Stimulated activated CD4-positive, alpha-beta T cell treated with anti-CD3 and anti-CD28 coated beads, Interleukin-15, amount 100 ng/mL, for 24 hours (primary cell): ENCODE results near the gene RUNX2.
"Not testable (repeated sequence)": the region's sequence is repeated elsewhere in the genome, so short reads cannot be mapped to it uniquely, and the experiment has no call there.

ENCODE experiments used
- DNase-seq: peaks from one replicate; pipeline ENCODE4 v3.0.0-alpha.2; 2020

RUNX2 gene

DNA sequence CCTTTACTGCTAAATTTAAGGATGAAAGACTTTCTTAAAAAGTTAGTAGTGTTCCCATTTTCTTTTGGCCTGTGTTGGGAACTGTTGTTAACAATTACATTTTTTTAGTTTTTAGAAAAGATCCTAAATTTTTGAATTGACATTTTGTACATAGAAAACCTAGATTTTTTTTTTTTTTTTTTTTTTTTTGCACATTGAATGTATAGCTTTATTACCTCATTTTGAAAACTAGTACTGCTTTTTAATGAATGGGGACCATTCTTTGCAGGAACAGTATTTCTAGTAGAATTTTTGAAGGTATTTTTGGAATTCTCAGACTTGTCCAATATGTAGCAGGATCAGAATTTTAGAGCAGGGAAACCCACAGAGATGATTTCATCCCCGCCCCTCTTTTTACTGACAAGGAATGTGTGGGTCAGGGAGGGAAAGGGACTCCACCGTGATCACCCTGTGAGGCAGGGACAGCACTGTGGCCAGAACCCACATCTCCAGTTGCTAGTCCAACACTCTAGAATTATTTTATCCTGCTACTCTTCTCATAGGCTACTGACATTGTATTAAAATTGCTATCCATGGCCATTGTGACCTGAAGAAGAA, 204.0 kb downstream of the RUNX2 start:
- no peak for DNase-seq

DNA sequence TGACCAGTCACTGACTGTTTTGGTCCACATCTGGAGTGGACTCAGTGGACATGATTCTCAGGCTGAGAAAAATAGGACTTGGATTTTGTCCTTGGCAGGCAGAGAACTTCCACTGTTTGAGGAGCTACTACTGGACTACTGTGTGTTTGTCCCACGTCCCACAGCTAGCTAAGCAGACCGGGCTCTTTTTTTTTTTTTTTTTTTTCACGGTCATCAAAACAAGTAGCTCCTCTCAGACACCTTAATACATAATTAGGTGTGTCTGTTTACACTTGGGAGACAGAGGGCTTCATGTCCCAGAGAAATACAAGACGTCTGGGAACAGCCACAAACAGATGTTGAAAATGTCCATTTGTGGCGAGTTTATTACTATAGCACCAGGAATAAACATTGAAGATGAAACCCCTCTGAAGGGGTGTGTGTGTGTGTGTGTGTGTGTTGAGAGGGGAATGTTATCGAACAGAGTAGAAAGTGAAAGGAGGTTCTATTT, 204.6 kb downstream of the RUNX2 start:
- no peak for DNase-seq

DNA sequence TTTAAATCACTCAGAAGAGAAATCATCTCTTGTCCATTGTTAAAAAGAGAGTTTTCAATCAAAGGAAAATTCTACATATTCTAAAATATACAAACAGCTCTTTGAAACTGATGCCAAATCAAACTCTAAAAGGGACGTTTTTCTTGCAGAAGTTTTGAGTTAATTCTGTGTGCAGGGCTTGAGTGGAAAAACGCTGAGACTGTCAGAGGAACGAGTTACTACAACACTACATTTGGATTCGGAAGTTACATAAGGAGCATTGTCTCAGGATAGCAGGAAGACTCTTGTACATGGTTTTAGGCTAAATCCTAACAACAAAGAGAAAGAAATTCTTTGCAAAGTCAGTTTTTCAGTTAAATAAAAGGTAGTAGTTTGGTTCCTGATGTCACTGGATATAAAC, 205.3 kb downstream of the RUNX2 start:
- DNase-seq, result no peak

DNA sequence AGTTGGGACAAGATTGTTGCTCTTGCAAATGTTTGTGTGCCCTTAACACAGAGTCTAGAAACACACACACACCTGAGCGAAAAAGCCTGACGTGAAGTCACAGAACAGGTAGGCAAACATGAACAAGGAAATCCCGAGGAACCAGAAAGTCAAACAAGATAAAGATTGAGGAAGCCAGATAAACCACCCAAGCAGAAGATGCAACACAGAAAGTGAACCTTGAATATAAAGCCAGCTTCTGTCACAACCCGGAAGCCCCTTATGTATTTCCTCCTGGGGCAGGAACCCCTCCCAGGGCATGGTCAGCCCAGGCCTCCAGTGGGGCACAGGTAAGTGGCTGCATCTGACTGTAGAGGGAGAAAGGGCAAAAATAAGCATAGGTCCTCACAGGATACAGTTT, 207.8 kb downstream of the RUNX2 start:
- DNase-seq, result no peak

DNA sequence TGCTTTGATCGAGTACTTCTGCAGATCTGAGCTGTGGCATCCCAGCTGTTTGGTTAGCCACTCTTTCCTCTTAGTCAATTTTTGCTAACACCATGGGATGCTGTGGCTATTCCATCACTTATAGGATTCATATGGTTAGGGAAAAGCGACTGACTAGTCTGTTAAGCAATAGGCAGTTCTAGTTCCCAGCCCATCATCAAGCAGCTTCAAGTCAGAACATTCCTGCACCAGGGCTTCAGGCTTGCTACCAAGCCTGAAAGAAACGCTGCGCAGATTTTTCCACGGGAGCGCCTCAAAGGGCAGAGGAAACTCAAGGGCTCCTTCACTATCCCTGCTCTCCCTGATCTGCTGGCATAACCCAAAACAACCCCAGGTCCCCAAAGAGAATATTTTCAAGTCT, 209.4 kb downstream of the RUNX2 start:
- no peak for DNase-seq

DNA sequence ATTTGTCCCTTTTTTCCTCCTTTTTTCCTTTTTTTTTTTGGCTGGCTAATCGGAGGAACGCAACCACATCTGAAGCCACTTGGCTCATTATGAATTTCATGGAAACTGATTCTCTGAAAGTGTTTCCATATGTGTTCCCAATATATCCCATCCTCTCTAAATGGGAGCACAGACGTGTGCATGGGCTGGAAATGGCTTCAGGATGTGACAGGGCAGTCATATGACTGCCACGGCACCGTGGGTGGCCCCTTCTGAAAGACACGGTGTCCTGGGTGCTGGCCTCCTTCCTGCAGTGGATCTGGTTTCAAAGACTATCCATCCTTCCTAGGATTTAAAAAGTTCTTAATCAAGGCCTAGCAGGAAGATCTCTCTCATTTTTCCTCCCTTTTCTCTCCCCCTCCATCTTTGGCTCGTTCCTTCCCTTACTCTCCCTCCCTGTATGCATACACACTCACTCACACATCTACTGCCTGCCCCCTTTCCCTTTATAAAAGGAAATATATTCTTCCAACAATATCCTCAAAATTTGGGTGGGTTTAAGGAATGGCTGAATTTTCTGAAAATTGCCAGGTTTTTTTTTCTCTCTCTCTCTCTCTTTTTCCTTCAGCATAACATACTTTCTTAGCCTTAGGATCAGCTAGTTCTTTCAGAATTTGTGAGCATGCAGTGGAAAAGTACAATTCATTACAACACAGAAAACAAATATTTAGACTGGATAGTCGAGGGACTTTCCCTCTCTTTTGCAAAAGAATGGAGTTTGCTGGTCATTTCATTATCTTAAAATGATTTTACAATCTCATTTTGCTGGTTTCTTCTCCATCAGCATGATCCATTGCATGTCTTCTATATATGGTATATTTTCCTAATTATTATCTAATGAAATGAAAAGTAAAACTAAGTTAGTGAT, 210.8 kb downstream of the RUNX2 start:
- DNase-seq, result no peak

DNA sequence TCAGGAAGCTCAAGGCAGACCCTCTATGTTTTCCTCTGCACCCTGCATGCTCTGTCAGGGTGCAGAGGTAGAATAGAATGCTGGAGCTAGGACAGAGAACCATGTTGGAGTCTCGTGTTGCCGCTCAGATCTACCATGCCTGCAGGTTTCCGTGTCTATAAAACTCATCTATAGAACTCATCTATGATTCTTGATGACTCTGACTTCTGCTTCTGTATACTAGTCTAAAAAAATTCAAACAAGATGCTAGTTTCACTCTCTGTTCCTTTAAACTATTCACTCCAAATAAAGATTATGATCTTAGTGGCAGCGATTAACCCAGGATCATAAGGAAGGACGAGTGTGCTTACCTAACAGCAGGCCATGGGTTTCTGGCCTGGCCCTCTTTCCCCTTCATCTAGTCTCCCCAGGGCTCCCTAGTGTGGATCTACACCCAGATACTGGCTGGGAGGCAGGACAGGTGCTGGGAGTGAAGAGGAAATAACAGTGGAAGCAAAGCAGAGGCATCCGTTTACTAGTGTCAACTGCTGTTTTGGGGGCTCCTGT, 212.3 kb downstream of the RUNX2 start:
- no peak for DNase-seq

DNA sequence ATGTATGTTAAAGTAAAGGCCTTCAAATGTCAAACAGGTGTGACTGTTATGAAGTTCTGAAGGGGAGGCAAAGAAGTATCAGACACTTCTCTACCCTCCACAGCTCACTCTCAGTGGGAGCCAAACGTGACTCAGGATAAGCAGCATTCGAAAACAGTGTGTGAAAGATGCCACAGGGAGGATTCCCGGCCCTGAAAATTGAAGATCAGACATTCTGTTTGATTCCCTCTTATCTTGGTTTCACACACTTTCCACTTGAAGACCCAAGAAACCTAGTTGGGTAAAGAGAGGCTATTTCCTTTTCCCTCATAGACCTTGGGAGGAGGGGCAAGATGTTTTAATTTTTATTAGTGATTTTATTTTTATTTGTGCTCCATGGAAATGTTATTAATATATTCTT, 213.8 kb downstream of the RUNX2 start:
- DNase-seq, result no peak

DNA sequence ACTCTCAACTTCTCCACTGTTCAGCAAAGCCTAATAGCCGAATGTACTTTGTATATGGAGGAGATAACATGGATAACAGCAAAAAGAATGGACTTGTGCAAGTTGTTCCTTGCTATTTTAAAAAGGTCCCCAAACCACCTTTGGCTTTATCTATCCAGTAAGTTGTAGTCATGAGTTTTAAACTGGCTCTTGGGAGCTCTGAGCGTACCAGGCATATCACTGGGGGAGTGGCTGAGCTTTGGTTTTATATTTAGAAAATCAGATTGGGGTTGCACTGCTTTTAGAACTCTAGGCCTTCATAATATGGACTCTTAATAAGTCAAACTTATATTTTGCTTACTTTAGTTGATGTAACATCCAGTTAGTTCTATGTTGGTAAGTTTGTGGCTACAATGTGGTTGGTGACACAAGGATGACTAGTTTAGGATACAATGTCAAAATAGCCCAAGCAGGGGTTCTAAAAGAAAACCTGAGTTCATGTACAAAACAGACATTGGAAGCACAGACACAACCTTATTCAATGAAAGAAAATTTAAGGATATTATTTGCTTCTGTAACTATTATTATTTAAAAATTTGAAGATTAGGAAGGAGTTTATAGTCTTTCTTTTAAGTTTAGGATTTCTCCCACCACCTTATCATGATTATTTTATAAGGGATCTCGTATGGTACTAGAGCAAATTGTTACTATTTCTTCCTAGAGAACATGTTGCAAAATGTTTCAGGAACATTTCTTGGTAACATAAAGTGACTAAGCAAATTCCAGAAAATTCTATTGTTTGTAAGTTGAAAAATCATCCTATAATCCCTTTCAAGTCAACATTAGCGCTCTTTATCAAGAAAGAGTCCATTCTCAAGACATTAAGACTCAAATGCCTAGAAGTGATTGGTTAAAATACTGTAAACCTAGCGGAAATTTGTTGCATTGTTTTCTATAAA, 215.4 kb downstream of the RUNX2 start:
- no peak for DNase-seq

DNA sequence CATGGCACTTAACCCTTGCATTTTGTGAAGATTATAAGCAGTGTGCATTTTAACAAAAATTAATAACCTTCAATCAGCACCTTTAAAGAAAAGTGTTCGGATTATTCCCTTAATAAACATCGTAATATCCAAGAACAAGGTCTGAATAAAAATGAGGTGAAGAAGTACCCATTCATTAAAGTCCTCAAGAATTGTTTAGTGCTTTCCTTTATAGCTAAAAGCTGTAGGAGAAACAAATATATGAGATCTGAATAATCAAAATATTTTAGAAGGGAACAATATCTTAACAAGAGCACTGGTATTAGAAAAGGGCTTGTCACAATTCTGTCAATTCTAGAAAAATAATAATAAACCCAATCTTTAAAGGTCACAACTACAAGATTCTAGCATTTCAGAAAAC, 217.3 kb downstream of the RUNX2 start:
- no peak for DNase-seq

DNA sequence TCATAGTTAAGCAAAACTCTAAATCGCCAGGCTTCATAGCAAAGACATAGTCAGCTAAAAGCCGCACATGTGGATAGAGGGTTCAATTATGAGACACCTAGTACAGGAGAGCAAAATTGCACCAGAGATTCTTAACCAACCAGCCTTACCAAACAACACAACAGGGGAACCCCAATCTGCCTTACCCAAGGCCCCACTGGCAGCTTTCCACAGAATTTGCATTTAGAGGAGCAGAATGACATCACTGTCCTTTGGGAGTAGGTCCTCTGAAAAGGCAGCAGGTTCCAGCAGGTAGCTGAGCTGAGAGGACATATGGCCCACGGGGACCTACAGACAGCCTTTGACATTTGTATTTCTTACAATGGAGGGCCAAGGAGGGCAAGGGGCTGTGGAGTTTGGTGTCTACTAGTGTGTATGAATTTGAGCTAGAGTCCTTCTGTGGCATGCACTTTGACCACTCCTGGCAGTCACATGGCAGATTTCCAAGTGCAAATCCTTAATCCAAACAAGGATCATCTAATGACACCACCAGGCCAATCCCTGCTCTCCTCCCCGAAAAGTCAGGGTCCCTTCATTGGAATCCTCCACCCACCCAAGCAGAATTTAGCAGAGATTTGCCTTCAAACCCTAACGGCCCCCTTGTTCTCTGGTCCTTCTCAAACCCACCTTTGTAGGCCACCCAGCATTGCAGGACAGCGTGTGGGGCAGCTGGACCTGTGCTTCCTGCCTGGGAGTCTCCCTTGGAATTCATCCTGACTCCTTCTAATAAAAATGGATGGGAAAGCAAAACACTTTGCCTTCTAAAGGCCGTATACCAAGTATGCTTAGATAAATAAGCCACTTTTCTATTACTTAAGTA, 220.8 kb downstream of the RUNX2 start:
- no peak for DNase-seq

DNA sequence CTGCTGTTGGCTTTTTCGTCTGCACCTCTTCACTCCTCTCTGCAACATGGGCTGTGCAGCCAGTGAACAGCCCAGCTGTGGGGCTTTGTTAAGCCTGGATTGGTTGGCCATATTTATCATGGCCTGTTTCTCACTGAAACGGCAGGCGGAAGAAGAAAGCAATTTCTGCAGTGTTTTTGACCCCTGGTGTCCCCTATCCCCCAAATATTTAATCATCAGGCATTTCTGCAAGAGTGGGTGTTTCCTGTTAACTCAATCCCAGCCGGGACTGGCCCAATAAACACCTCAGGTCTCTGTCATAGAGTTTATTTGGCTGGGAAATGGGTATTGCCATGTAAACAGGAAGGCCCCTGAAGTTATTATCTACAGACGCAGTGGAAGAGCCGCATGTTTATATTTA, 224.4 kb downstream of the RUNX2 start:
- DNase-seq, result no peak

DNA sequence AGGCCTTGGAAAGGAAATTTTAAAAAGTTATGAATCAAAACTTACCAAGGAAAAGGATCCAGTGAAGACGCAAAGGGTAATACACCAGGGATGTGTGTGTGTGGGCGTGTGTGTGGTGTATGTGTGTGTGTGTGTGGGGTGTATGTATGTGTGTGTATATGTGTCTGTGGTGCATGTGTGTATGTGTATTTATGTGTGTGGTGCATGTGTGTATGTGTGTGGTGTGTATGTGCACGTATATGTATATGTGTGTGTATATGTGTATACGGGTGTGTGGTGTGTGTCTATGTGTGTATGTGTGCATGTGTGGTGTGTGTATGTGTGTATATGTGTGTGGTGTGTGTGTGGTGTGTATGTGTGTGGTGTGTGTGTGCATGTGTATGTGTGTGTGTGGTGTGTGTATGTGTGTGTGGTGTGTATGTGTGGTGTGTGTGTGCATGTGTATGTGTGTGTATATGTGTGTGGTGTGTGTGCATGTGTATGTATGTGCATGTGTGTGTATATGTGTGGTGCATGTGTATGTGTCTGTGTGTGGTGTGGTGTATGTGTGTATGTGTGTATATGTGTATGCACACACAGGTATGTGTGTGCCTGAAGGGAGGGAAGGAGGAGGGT, 225.7 kb downstream of the RUNX2 start:
- no peak for DNase-seq

DNA sequence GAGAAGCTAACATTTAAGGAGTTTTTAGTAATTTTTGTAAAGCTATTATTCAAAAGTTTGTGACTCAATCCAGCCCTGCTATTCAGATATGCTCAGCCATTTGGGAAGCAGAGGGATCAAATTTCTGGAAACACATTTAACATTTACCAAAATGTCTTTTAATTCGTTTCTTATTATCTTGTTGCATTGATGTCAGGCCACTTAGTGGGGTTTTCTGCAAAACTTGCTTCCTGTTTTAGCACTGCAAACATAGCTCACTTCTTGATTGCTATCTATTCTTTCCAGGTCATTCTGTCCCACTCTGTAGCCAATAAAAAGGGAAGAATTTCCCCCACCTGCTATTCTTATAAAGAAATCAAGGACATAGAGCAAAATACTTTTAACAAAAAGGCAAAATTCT, 226.5 kb downstream of the RUNX2 start:
- DNase-seq, result no peak

DNA sequence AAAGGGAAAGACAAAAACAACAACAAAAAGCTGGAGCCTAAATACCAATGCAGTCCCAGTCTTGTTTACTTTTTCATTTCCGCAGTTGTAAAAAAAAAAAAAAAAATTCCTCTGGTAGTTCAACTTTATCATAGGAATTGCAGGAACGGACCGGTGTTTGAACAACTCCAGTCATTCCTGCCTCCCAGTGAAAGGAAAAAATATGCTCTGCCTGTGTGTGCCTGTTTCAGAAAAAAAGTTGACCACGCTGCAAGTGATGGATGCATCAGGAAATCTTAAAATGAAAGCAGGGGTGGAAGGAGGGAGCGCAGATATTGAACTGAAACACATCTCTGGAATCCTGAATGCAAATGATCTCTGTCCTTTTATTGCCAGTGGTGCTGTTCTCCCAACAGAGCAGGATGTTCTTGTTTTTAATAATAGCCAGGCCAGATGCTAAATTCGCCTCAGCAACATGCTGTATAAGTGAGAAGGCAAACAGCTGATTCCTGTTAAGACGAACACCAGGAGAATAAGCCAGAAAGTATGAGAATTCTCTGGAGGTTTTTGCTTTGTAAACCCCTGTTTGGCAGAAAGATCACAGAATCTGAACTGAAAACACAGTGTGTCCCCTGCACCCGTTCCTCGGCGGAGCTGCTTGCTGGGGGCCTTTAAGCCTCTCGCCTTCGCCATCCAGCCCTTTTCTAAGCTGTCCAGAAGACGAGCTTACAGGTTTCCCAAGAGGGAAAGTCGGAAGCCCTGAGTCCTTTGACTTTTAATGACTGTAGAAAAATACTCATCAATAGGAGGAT, 228.0 kb downstream of the RUNX2 start:
- no peak for DNase-seq

DNA sequence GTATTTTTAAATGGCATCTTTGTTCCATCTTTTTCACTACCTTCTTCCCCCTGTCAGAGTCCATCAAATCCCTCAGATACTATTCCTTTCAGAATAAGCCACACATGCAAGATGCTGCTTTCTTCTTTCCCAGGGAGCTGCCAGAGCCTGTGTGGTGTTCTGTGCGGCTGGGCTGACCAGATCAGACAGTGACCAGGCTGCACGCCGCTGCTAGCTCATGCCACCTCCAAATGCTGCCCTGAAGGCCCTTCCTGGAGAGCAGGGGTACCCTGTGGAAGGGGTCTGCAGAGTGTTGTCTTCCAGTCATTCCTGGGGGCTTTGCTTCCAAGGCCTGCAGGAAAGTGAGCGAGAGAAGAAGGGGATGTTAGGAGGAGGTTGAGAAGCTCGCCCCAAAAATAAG, 228.7 kb downstream of the RUNX2 start:
- no peak for DNase-seq

DNA sequence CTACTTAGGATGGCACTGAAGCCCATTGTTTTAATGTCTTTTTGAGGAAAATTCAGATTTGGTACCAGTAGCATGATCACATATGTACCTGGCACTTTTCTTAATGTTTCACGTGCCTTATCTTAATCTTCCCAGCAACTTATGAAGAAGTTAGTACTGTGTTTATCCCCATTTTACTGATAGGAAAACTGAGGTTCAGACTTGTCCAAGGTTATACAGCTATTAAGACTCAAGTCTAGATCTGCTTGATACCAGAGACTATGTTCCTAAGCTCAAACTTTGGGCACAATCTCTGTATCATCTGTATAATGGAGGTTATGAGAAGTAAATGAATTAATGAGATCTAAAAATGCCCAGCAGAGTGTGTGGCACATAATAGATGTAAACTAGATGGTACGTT, 229.3 kb downstream of the RUNX2 start:
- no peak for DNase-seq

DNA sequence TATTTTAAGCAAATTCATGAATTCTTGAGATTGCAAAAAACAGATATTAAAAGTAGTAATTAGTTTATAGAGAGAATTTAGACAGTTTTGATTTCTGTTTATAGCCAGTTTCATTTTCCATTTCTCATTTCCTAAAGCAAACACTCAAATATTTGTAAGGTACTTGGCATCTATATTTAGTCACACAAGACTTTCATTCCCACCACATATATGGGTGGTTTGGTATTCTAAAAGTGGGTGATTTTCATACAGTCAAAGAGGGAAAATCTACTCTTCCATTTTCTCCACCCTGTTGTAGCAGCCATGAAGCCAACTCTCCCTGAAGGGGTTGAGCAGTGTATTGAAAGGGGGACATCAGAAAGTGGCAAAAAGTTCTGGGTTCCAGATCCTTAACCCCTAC, 230.7 kb downstream of the RUNX2 start:
- peak; percentile 11 for DNase-seq

DNA sequence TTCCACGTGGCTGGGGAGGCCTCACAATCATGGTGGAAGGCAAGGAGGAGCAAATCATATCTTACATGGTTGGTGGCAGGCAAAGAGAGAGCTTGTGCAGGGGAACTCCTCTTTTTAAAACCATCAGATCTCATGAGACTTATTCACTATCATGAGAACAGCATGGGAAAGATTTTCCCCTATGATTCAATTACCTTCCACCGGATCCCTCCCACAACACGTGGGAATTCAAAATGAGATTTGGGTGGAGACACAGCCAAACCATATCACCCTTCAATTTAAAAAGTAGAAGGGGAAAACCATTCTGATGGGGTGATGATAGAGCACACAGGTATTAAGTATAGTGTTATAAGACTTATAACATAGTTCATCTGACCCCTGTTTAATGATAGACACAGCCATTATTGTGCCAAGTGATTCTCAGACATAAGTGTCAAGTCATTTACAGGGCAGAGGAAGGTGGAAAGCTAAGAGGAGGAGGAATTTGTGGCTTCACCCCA, 232.2 kb downstream of the RUNX2 start:
- not testable (repeated sequence) for DNase-seq

DNA sequence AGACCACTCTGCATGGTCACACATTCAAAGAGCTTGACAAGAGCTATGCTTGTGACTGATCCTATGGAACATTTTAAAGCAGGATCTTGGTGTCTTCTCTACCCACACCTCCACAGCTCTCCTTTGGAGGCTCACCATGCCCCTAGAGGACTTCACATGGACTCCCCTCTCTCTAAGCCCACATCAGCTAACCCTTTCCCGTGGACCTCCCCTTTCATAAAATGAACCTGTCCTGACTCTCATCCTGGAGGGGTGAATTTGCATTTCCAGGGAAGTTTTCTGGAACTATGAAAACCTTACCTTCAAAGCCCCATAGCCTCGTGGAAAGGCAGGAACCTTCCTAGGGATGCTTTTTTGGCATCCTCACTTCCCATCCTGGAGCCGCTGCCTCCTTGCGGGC, 234.0 kb downstream of the RUNX2 start:
- DNase-seq, result no peak

DNA sequence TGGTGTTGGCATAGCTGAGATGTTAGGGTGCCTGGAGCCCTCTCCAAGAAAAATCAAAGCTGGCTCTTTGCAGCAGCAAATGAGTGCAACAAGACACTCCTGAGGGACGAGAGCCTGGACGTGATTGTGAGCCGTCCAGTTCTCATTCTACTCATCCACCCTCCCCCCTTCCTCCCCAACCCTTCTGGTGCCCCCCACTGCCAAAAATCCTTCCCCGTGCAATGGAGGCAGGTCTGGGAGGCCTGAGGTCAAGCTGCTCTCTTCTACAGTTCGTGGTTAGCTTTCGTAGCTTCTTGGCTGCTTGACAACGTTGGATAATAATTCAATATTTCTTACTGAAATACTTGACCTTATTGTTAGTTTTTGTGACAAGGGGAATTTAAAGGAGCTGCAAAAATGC, 234.9 kb downstream of the RUNX2 start:
- no peak for DNase-seq
